ENCODE data around the gene MAP2K6.

MAP2K6 gene

DNA sequence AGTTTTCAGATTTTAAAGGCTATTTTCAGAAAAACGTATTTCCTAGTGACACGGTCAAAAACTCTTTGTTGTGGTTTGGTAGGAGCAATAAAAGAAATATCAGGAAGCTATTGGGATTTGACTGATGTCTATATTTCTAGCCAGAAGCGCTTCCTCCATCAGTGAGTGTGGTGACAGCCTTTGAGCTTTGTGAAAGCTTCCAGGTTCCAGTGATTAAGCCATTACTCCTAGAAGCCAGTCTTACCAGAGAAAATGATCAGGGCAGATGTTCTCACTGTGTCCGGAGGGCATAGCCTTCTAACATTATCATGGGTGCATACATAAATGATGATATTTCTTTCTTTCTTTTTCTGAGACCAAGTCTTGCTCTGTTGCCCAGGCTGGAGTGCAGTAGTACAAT, 39.6 kb downstream of the MAP2K6 start:
- no peaks in the 10 kb centered on the region for H3K36me3 ChIP-seq (ENCODE audit: control insufficient read depth in 1 of 2, insufficient read depth in 2 of 2, low read length in 2 of 2)
- no peak overlapping the region for H3K4me3 ChIP-seq (ENCODE audit: low read depth in 1 of 2, low read length in 2 of 2)
- H3K4me1 ChIP-seq (ENCODE audit: control insufficient read depth in 1 of 2, insufficient read depth in 2 of 2, low read length in 2 of 2): peaks cover 4 to 7% of the 10 kb centered on the region in 2 donors
- no peaks in the 10 kb centered on the region for H3K27me3 ChIP-seq (ENCODE audit: control insufficient read depth in 1 of 2, insufficient read depth in 2 of 2, low read length in 2 of 2)
- H3K9ac ChIP-seq (ENCODE audit: low read depth in 1 of 2, low read length in 2 of 2): no peak overlapping the region
- H3K9me3 ChIP-seq (ENCODE audit: control insufficient read depth in 1 of 2, low read length in 2 of 2): no peaks in the 10 kb centered on the region
- H3K27ac ChIP-seq (ENCODE audit: low read depth, low read length): no peak overlapping the region

DNA sequence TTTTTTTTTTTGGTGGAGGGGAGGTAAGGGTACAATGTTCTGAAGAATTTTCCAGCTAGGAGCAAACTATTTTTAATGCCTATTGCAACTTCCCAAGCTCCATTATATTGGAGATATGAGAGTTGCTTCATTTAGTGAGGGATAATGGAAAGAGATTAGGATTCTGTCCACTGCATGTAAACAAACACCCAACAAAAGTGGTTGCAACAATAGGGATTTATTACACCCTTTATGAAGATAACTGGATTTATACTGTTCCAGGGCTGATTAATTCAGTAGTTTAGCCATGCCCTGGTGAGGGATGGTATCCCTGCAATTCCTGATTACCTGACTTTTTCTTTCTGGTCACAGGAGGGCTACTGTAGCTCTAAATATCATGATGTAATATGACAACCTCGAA, 40.5 kb downstream of the MAP2K6 start:
- Histone ChIP-seq H3K9me3 (ENCODE audit: control insufficient read depth in 1 of 2, low read length in 2 of 2) (no peaks in the 10 kb centered on the region), H3K27ac (ENCODE audit: low read depth, low read length) (no peak overlapping the region), H3K4me3 (ENCODE audit: low read depth in 1 of 2, low read length in 2 of 2) (no peak overlapping the region), H3K4me1 (ENCODE audit: control insufficient read depth in 1 of 2, insufficient read depth in 2 of 2, low read length in 2 of 2) (peaks cover 4 to 7% of the 10 kb centered on the region in 2 donors), H3K9ac (ENCODE audit: low read depth in 1 of 2, low read length in 2 of 2) (no peak overlapping the region), H3K36me3 (ENCODE audit: control insufficient read depth in 1 of 2, insufficient read depth in 2 of 2, low read length in 2 of 2) (no peaks in the 10 kb centered on the region), H3K27me3 (ENCODE audit: control insufficient read depth in 1 of 2, insufficient read depth in 2 of 2, low read length in 2 of 2) (no peaks in the 10 kb centered on the region)

DNA sequence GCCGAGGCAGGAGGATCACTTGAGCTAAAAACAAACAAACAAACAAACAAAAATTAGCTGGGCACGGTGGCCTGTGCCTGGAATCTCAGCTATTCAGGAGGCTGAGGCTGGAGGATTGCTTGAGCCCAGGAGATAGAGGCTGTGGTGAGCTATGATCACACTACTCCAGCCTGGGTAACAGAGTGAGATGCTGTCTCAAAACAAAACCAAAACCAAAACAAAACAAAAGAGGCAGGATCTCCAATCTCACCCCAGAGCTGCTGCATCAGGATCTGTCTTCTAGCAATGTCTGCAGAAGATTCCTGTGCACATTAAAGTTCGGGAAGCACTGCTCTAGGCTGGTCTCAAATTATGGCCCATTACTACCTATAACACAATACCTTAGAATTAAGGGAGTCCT, 43.1 kb downstream of the MAP2K6 start:
- Histone ChIP-seq H3K9ac (ENCODE audit: low read depth in 1 of 2, low read length in 2 of 2) (no peak overlapping the region), H3K27me3 (ENCODE audit: control insufficient read depth in 1 of 2, insufficient read depth in 2 of 2, low read length in 2 of 2) (no peaks in the 10 kb centered on the region), H3K36me3 (ENCODE audit: control insufficient read depth in 1 of 2, insufficient read depth in 2 of 2, low read length in 2 of 2) (no peaks in the 10 kb centered on the region), H3K4me1 (ENCODE audit: control insufficient read depth in 1 of 2, insufficient read depth in 2 of 2, low read length in 2 of 2) (no peaks in the 10 kb centered on the region), H3K9me3 (ENCODE audit: control insufficient read depth in 1 of 2, low read length in 2 of 2) (no peaks in the 10 kb centered on the region), H3K4me3 (ENCODE audit: low read depth in 1 of 2, low read length in 2 of 2) (no peak overlapping the region), H3K27ac (ENCODE audit: low read depth, low read length) (no peak overlapping the region)

DNA sequence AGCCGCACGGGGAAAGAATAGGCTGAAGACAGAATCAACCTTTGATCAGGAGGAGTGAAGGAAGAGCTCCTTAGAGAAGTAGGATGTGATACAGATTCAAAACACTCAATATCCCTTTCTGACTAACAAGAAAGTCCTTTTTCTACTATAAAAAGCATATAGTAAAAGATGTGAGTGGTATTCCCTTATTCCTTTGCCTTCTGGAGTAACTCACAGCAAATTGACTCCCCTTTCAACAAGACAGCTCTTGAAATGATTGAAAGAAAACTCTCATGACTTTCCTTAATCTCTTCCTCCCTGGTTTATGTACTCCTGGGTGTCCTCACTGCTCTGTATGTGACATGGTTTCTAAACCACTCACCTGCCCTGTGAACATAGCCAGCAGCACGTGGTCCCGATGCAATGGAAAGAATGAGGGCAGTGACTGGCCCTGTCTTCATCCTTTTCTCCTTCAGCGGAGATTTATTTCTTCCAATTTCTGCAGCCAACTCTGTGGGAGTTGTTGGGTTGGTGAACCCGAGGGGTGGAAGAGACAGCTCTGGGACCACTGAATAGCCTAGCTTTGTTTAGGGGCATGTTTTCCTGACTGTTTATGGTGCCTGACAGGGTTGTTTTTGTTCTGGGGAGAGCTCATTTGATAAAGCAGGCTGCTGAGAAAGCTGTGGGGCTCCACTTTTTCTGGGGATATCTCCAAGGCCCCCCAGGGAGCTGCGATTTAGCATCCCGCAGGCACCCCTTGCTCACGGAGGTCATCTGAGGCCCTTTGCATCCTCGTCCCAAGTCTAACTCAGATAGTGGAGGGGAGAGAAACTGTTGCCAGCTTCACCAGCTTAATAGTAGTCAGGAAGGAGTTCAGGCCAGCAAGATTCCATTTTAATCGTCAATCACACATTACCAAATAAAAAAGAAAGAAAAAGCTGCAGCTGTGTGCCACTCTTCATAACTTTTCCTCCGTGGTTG, 46.7 kb downstream of the MAP2K6 start:
- Histone ChIP-seq H3K9ac (ENCODE audit: low read depth in 1 of 2, low read length in 2 of 2) (no peak overlapping the region), H3K27ac (ENCODE audit: low read depth, low read length) (no peak overlapping the region), H3K4me1 (ENCODE audit: control insufficient read depth in 1 of 2, insufficient read depth in 2 of 2, low read length in 2 of 2) (peaks cover under 1% of the 10 kb centered on the region in 2 donors), H3K4me3 (ENCODE audit: low read depth in 1 of 2, low read length in 2 of 2) (no peak overlapping the region), H3K36me3 (ENCODE audit: control insufficient read depth in 1 of 2, insufficient read depth in 2 of 2, low read length in 2 of 2) (no peaks in the 10 kb centered on the region), H3K9me3 (ENCODE audit: control insufficient read depth in 1 of 2, low read length in 2 of 2) (no peaks in the 10 kb centered on the region), H3K27me3 (ENCODE audit: control insufficient read depth in 1 of 2, insufficient read depth in 2 of 2, low read length in 2 of 2) (no peaks in the 10 kb centered on the region)

DNA sequence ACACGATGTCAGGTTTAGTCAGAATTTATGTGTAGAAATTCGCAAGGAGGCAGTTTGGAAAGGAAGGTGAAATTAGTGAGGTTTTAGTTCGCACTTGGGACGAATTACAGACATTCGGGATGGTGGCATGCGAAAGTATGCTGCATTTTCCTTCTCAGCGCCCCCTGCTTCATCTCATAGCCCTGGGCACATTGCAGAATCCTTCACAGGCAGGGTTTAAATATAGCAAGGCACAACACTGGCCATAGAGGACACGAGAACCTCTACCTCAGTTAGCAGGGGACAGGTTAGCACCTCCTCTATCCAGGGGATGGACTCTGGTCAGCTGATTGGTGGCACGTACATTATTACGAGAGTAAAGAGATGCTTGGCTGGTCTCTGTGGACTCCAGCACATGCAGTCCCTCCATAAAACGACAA, 47.5 kb downstream of the MAP2K6 start:
- Histone ChIP-seq H3K4me1 (ENCODE audit: control insufficient read depth in 1 of 2, insufficient read depth in 2 of 2, low read length in 2 of 2) (peaks cover 8% of the 10 kb centered on the region in 2 donors), H3K27ac (ENCODE audit: low read depth, low read length) (no peak overlapping the region), H3K4me3 (ENCODE audit: low read depth in 1 of 2, low read length in 2 of 2) (no peak overlapping the region), H3K27me3 (ENCODE audit: control insufficient read depth in 1 of 2, insufficient read depth in 2 of 2, low read length in 2 of 2) (no peaks in the 10 kb centered on the region), H3K9me3 (ENCODE audit: control insufficient read depth in 1 of 2, low read length in 2 of 2) (no peaks in the 10 kb centered on the region), H3K9ac (ENCODE audit: low read depth in 1 of 2, low read length in 2 of 2) (no peak overlapping the region), H3K36me3 (ENCODE audit: control insufficient read depth in 1 of 2, insufficient read depth in 2 of 2, low read length in 2 of 2) (no peaks in the 10 kb centered on the region)

DNA sequence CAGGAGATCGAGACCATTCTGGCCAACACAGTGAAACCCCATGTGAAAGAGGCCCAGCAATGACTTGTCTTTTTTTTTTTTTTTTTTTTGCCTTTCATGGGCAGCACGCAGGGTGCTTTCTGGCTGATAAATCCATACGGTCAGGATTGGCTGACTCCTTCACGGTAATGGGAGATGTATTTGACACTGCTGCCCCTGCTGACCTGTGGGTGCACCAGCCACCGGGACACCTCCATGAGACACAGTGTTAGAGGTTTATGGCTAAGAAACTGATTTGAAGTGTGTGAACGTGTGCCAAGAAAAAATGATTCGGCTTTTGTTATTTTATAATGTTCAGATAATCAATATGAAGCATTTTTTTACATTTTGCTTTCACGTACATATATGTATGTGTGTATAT, 48.4 kb downstream of the MAP2K6 start:
- Histone ChIP-seq H3K9ac (ENCODE audit: low read depth in 1 of 2, low read length in 2 of 2) (no peak overlapping the region), H3K4me1 (ENCODE audit: control insufficient read depth in 1 of 2, insufficient read depth in 2 of 2, low read length in 2 of 2) (peaks cover 13 to 14% of the 10 kb centered on the region in 2 donors), H3K4me3 (ENCODE audit: low read depth in 1 of 2, low read length in 2 of 2) (no peak overlapping the region), H3K27ac (ENCODE audit: low read depth, low read length) (no peak overlapping the region), H3K9me3 (ENCODE audit: control insufficient read depth in 1 of 2, low read length in 2 of 2) (no peaks in the 10 kb centered on the region), H3K27me3 (ENCODE audit: control insufficient read depth in 1 of 2, insufficient read depth in 2 of 2, low read length in 2 of 2) (no peaks in the 10 kb centered on the region), H3K36me3 (ENCODE audit: control insufficient read depth in 1 of 2, insufficient read depth in 2 of 2, low read length in 2 of 2) (no peaks in the 10 kb centered on the region)

DNA sequence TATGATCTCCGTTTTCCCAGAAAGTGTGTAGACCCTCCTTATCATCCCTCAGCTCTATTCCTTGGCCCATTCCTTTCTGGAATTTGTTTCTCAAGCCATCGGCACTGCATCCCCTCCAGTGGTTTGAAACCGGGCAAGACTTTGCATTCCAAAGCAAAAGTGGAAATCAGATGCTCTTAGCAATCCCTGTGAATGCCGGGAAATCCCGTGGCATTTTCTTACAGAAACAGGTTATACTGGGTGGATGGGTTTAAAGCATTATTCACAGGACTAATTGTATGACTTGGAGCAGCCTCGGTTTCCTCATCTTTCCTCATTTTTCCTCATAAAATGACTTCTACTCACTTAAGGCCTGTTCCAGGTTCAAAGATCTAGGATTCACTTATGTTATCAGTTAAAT, 52.0 kb downstream of the MAP2K6 start:
- Histone ChIP-seq H3K27ac (ENCODE audit: low read depth, low read length) (no peak overlapping the region), H3K4me3 (ENCODE audit: low read depth in 1 of 2, low read length in 2 of 2) (no peak overlapping the region), H3K4me1 (ENCODE audit: control insufficient read depth in 1 of 2, insufficient read depth in 2 of 2, low read length in 2 of 2) (peaks cover 27 to 39% of the 10 kb centered on the region in 2 donors), H3K9ac (ENCODE audit: low read depth in 1 of 2, low read length in 2 of 2) (no peak overlapping the region), H3K36me3 (ENCODE audit: control insufficient read depth in 1 of 2, insufficient read depth in 2 of 2, low read length in 2 of 2) (no peaks in the 10 kb centered on the region), H3K27me3 (ENCODE audit: control insufficient read depth in 1 of 2, insufficient read depth in 2 of 2, low read length in 2 of 2) (no peaks in the 10 kb centered on the region), H3K9me3 (ENCODE audit: control insufficient read depth in 1 of 2, low read length in 2 of 2) (no peaks in the 10 kb centered on the region)

DNA sequence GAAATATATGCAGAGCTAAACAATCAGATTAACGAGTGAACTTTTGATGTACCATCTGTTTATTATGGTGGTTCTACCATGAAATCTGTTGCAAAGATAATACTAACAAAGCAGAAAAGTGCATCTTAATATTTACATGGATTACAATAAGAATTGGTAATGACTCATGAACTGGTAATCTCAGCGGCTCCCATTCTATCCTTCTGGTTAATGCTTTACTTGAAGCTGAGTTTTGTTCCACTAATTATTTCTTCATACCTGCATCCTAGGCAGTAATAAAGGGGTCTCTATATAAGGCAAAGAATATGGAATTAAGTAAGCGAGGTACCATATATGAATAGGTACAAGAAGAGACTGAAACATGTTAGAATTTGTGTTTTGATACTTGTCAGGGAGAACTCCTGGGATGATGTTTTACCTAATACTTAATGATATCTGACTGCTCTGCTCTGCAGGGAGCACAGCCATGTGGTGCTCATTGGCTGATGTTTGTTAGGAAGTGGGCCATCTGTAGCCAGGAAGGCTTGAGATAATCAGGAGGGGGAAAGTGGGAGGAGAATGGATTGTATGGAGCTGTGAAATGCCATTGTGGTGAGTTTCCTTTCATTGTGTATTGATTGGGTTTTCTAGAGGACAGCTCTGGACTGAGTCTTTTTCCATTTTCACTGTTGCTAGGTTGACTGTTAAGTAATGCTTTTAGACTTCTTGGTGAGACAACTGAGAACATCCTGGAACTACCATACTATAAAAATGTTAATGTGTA, 52.6 kb downstream of the MAP2K6 start:
- no peaks in the 10 kb centered on the region for H3K27me3 ChIP-seq (ENCODE audit: control insufficient read depth in 1 of 2, insufficient read depth in 2 of 2, low read length in 2 of 2)
- H3K9me3 ChIP-seq (ENCODE audit: control insufficient read depth in 1 of 2, low read length in 2 of 2): no peaks in the 10 kb centered on the region
- no peak overlapping the region for H3K4me3 ChIP-seq (ENCODE audit: low read depth in 1 of 2, low read length in 2 of 2)
- no peak overlapping the region for H3K27ac ChIP-seq (ENCODE audit: low read depth, low read length)
- H3K9ac ChIP-seq (ENCODE audit: low read depth in 1 of 2, low read length in 2 of 2): no peak overlapping the region
- no peaks in the 10 kb centered on the region for H3K36me3 ChIP-seq (ENCODE audit: control insufficient read depth in 1 of 2, insufficient read depth in 2 of 2, low read length in 2 of 2)
- peaks cover 27 to 39% of the 10 kb centered on the region in 2 donors for H3K4me1 ChIP-seq (ENCODE audit: control insufficient read depth in 1 of 2, insufficient read depth in 2 of 2, low read length in 2 of 2)

DNA sequence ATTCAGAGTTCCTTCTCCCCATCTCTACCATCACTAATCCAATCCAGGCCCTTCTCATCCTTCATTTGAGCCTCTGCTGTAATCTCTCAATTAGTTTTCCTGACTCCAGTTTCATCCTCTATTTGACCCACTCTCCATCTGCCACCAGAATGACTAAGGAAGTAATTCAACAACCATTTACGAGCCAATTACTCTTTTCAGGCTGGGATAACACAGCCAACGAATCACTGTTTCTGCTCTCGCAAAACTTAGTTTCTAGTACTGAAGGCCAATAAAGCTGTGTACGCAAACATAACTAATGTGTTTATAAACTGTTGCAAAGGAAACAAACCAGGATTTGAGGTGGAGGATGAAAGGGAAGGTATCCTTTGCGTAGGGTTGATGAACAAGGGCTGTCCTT, 53.7 kb downstream of the MAP2K6 start:
- no peaks in the 10 kb centered on the region for H3K27me3 ChIP-seq (ENCODE audit: control insufficient read depth in 1 of 2, insufficient read depth in 2 of 2, low read length in 2 of 2)
- no peak overlapping the region for H3K4me3 ChIP-seq (ENCODE audit: low read depth in 1 of 2, low read length in 2 of 2)
- no peaks in the 10 kb centered on the region for H3K9me3 ChIP-seq (ENCODE audit: control insufficient read depth in 1 of 2, low read length in 2 of 2)
- no peak overlapping the region for H3K9ac ChIP-seq (ENCODE audit: low read depth in 1 of 2, low read length in 2 of 2)
- no peak overlapping the region for H3K27ac ChIP-seq (ENCODE audit: low read depth, low read length)
- no peaks in the 10 kb centered on the region for H3K36me3 ChIP-seq (ENCODE audit: control insufficient read depth in 1 of 2, insufficient read depth in 2 of 2, low read length in 2 of 2)
- peaks cover 27 to 39% of the 10 kb centered on the region in 2 donors for H3K4me1 ChIP-seq (ENCODE audit: control insufficient read depth in 1 of 2, insufficient read depth in 2 of 2, low read length in 2 of 2)

DNA sequence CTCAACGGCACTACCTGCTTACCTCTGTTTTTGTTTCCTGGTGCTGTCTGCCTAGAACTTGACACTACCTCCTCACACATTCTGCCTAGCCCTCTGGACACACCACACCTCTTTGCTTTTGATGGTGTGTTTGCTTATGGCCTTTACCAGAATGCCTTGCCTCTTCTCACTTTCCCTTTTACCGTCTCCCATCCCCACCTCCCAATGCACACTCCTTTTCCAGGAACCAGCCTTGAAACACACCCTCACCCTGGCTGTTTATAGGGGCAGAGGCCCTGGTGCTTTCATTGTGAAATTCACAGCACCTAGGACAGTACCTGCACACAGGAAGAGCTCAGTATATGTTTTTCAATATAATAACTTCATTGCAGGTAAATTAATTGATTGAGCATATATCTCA, 56.2 kb downstream of the MAP2K6 start:
- Histone ChIP-seq H3K27me3 (ENCODE audit: control insufficient read depth in 1 of 2, insufficient read depth in 2 of 2, low read length in 2 of 2) (no peaks in the 10 kb centered on the region), H3K36me3 (ENCODE audit: control insufficient read depth in 1 of 2, insufficient read depth in 2 of 2, low read length in 2 of 2) (no peaks in the 10 kb centered on the region), H3K27ac (ENCODE audit: low read depth, low read length) (no peak overlapping the region), H3K9ac (ENCODE audit: low read depth in 1 of 2, low read length in 2 of 2) (no peak overlapping the region), H3K4me3 (ENCODE audit: low read depth in 1 of 2, low read length in 2 of 2) (no peak overlapping the region), H3K4me1 (ENCODE audit: control insufficient read depth in 1 of 2, insufficient read depth in 2 of 2, low read length in 2 of 2) (peaks cover 27 to 48% of the 10 kb centered on the region in 2 donors), H3K9me3 (ENCODE audit: control insufficient read depth in 1 of 2, low read length in 2 of 2) (no peaks in the 10 kb centered on the region)

Measured in duodenal mucosa (tissue), 2 donors.